ENCODE data around the gene CYGB.
A peak's percentile ranks its signal among the peaks of the same experiment; 100 is the strongest.
"Not testable (repeated sequence)": the region's sequence is repeated elsewhere in the genome, so short reads cannot be mapped to it uniquely, and the experiment has no call there.

Gene CYGB

DNA sequence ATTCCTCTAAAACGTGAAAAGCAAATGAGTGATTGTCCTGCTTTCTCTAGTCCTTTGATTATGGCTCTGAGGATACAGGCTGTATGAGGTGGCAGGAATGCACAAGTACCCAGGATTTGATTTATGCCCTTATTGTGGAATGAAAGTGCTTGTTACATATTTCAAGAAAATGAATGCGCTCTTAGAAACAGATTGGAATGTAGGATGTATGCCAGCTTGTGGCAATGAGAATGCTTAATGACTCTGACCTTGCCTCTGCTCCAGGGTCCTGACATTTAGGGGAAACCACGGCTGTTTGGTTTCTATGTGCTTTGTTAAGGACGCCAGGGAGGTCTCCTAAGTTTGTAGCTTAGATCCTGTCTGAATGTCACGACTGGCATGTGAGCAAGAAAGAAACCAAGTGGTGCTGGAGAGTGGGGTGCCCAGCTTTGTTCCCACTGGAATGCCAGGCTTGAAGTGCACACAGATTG is 24.3 kb upstream of the CYGB start:
- H3K4me3 ChIP-seq (ENCODE audit: low read length): no peak overlapping the region
- TF ChIP-seq CTCF (conservative IDR thresholded peaks at IDR 0.05; ENCODE audit: low read depth, low read length): no peak
- peak; percentile 68 for DNase-seq (ENCODE audit: low read depth)

DNA sequence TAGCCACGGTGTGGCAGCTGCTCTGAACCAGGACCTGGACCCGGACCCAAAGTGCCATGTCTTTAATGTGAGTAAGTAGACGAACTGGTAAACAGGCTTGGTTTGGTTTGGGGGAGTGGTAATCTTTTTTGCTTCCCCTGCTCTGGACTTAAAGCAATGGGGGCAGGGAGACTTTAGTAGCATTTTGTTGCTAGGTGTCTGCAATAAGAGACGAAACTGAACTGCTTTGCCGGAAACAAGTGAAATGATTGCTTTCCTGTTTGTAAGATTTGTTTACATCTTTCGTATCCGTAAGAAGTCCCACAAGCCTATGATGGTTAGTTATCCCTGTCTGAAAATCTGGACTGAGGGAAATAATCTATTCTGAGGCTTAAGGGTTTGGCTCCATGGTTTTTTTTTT is 23.8 kb upstream of the CYGB start:
- TF ChIP-seq CTCF (conservative IDR thresholded peaks at IDR 0.05; ENCODE audit: low read depth, low read length): no peak
- DNase-seq (ENCODE audit: low read depth): no peak
- H3K4me3 ChIP-seq (ENCODE audit: low read length): peak overlapping the region; percentile 14

- TF ChIP-seq CTCF (conservative IDR thresholded peaks at IDR 0.05; ENCODE audit: low read depth, low read length): no peak
- peak overlapping the region; percentile 14 for H3K4me3 ChIP-seq (ENCODE audit: low read length)
- DNase-seq (ENCODE audit: low read depth): no peak
Observed at GRCh38 chr17:76560877-76561221, 23.3 kb upstream of the CYGB start.

DNA sequence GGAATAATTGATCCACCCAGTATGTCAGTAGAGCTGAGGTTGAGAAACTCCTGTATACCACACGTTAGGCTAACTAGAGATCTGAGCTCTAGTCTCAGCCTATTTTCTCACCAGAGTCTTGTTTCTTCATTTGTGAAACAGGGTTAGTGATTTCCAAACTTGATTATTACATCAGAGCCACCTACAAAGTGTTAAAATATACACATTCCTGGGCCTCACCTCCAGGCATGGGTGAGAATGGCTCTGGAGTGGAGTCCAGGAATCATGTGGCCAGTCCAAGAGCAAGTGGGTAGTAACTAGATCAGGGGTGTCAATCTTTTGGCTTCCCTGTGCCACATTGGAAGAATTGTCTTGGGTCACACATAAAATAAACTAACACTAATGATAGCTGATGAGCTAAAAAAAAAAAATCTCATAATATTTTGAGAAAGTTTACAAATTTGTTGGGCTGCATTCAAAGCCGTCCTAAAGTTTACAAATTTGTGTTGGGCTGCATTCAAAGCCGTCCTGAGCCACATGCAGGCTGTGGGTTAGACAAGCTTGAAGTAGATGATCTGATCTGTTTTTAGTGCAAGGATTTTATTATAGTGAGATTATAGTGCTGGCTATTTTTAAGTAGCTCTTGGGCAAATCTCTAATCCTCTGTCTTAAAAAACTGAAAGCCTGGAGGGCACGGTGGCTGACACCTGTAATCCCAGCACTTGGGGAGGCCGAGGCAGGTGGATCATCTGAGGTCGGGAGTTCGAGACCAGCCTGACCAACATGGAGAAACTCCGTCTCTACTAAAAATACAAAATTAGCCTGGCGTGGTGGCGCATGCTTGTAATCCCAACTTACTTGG is 22.7 kb upstream of the CYGB start:
- H3K4me3 ChIP-seq (ENCODE audit: low read length): peak overlapping the region; percentile 97
- no peak for DNase-seq (ENCODE audit: low read depth)
- no peak for TF ChIP-seq CTCF (conservative IDR thresholded peaks at IDR 0.05; ENCODE audit: low read depth, low read length)

GRCh38 chr17:76559460-76559859 is 22.0 kb upstream of the CYGB start:
- DNase-seq (ENCODE audit: low read depth): not testable (repeated sequence)
- H3K4me3 ChIP-seq (ENCODE audit: low read length): peak overlapping the region; percentile 97

GRCh38 chr17:76558198-76559095 is 20.9 kb upstream of the CYGB start:
- DNase-seq (ENCODE audit: low read depth): no peak
- H3K4me3 ChIP-seq (ENCODE audit: low read length): peak overlapping the region; percentile 97
- peak; percentile 56 for TF ChIP-seq CTCF (conservative IDR thresholded peaks at IDR 0.05; ENCODE audit: low read depth, low read length)

- peak; percentile 81 for DNase-seq (ENCODE audit: low read depth)
- TF ChIP-seq CTCF (conservative IDR thresholded peaks at IDR 0.05; ENCODE audit: low read depth, low read length): peak; percentile 55
Observed at GRCh38 chr17:76557368-76558197, 20.1 kb upstream of the CYGB start.

More at GRCh38 chr17:76557368-76558197, 20.1 kb upstream of the CYGB start:
- H3K4me3 ChIP-seq (ENCODE audit: low read length): peak overlapping the region; percentile 97
